OCI-LY3 (cell line): ENCODE results near the gene C9.
"Not testable (repeated sequence)": the region's sequence is repeated elsewhere in the genome, so short reads cannot be mapped to it uniquely, and the experiment has no call there.

Source experiments
- EZH2phosphoT487 ChIP-seq: fragments of 200-600 bp; shearing (Covaris generic); IDR thresholded peaks from 2 replicates; pipeline ENCODE4 v1.6.1; 2018; ENCODE audit warnings: antibody characterized with exemption, mixed run types, low read depth
- TF ChIP-seq, protein P1 (sequence below): fragments of 200-600, 300-600 bp; sonication (generic); IDR thresholded peaks from 2 replicates; pipeline ENCODE4 v1.5.1; 2014; ENCODE audit warnings: antibody characterized with exemption, low read length, low read depth

DNA sequence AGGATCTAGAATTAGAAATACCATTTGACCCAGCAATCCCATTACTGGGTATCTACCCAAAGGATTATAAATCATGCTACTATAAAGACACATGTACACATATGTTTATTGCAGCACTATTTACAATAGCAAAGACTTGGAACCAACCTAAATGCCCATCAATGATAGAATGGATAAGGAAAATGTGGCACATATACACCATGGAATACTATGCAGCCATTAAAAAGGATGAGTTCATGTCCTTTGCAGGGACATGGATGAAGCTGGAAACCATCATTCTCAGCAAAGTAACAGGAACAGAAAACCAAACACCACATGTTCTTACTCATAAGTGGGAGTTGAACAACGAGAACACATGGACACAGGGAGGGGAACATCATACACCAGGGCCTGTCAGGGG lies 129.8 kb downstream of the C9 start:
- TF ChIP-seq, protein P1, sequence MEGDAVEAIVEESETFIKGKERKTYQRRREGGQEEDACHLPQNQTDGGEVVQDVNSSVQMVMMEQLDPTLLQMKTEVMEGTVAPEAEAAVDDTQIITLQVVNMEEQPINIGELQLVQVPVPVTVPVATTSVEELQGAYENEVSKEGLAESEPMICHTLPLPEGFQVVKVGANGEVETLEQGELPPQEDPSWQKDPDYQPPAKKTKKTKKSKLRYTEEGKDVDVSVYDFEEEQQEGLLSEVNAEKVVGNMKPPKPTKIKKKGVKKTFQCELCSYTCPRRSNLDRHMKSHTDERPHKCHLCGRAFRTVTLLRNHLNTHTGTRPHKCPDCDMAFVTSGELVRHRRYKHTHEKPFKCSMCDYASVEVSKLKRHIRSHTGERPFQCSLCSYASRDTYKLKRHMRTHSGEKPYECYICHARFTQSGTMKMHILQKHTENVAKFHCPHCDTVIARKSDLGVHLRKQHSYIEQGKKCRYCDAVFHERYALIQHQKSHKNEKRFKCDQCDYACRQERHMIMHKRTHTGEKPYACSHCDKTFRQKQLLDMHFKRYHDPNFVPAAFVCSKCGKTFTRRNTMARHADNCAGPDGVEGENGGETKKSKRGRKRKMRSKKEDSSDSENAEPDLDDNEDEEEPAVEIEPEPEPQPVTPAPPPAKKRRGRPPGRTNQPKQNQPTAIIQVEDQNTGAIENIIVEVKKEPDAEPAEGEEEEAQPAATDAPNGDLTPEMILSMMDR: not testable (repeated sequence)
- TF ChIP-seq EZH2phosphoT487: not testable (repeated sequence)
